ENCODE measurements around the gene GRM1.

Gene GRM1

DNA sequence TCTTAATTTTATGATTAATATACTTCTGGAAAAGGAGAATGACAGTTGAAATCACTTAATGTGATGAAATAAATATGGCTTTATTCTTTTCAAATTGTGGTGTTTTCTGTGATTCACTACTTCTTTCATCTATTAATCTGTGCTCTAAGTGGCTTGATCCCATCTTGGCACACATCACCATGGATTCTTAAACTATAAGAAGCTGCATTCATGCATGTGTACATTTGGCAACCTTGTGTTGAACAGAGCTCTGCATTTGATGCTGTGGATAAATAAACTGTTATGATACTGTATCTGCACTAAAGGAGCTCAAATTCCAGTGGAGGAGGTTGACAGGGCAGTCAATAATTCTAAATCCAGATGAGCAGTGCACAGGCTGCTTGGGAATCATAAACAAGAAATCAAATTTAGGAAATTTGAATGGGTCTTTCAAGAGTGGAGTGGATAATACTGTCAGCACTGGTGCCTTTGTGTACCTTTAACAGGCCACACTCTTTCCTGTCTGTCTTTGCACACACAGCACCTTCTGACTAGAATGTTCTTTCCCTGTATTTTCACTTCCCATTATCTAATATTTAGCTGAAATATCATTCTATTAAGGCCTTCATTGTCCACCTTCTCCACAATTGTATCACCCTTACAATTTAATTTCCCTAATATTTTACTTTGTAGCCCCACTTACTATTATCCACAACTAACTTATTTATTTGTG lies 252.9 kb downstream of the GRM1 start:
- DNase-seq: no peak

DNA sequence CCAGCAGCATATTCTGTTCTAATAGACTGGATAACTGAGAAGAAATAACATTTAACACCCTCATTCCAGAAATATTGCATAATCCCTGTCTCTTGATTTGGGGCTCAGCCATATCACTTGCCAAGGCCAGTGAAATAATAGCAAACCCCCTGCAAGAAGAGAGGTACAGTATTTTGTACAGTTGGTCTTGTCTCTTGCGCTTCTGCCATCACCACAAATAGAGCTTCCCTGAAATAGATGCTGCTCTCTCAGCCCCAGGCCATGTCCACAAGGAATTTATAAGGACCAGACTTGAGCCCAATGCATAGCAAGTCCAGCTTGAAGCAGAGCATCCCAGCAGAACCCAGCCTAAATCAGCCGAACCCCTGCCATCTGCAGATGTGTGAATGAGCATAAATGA lies 254.0 kb downstream of the GRM1 start:
- DNase-seq: no peak

DNA sequence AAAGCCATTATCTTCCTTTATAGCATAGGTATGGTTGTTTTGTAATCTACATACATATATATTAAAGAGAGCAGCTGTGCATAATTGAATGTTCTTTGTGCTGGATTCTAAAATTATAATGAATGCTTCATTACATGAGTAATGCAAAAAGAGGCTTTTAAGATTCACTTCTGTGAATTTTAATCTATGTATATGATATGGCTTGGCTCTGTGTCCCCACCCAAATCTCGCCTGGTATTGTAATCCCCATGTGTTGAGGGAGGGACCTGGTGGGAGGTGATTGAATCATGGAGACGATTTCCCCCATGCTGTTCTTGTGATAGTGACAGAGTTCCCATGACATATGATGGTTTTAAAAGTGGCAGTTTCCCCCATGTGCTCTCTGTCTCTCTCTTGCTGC lies 255.4 kb downstream of the GRM1 start:
- DNase-seq: no peak

DNA sequence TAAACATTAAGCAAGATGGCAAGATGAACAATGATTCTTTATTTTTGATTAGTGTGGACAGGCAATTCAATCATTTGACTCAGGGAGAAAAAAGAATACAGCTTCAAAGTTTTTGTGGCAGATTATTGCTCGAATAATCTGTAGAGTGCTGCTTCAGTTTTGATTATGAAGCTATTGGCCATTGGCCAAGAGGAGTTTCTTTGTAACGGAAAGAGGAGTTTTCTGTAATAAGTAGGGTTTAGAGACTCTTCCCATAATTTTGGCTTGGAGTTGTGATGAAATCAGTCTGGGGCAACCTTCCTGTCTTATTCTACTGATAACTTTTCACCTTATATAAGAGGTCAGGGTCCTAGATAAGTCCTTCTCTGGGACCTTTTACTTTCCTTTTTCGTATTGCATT lies 258.1 kb downstream of the GRM1 start:
- DNase-seq: no peak

DNA sequence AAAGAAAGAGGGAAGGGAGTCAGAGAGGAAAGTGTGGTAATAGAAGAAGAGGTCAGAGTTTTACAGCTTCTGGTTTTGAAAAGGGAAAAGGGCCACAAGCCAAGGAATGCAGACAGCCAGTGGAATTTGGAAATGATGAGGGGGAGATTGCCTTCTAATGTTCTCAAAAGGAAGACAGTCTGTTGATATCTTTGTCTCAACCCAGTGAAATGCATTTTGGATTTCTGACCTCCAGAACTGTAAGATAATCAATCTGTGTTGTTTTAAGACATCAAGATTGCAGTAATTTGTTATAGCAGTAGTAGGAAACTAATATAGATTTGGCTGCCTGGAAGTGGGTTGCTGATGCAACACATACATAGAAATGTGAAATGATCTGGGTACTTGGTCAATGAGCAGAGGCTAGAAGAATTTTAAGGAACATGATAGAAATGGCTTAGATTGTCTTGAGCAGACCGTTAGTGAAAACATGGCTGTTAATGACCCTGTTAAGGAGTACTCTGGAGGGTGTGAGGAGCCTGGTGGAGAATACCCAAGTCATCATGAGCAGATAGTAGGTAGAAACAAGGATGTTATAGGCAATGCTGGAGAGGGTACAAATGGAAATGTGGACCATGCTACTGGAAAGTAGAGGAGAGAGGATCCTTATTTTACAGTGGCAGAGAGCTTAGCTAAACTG lies 259.0 kb downstream of the GRM1 start:
- no peak for DNase-seq

DNA sequence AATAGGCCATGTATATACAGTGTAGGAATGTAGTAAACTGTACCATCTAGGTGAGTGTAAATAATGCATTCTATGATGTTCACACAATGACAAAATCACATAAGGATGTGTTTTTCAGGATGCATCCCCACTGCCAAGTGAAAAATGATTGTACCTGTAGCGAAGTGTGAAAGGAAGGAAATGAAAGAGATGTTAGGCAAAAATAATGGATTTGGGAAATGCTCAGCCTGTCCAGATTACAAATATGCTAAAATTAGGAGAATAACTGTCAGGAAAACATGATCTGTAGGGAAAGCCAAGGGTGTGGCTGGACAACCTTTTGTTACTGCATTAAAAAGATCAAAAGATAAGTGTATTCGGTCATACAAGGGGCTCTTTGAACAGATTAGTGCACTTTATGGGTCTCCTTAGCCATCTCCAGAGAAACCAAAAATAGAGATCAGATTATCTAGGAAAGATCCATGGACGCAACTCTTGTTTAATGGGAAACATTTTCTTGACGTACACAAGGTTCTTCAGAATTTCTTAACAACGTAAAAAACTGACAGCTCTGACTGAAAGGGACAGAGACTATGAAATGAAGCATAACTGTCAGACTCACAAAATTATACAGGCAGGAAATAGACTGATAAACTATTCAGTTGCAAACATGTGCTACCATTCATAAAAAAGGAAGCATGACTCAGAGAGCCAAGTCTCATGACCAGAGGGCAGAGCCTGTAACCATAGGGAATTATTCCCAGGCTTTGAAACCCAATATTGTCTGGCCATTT lies 261.1 kb downstream of the GRM1 start:
- no peak for DNase-seq

DNA sequence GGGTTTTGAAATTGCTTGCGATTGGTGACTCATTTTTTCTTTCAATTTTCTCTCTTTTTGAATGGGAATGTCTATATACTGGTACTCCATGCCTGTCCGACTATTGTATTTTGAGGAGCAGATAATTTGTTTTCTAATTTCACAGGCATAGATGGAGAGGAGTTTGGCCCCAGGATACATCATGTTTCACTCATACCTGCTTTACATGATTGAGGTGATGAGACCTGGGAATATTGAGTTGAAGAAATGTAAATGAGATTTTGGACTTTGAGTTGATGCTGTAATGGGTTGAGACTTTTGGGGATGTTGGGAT lies 261.7 kb downstream of the GRM1 start:
- no peak for DNase-seq

DNA sequence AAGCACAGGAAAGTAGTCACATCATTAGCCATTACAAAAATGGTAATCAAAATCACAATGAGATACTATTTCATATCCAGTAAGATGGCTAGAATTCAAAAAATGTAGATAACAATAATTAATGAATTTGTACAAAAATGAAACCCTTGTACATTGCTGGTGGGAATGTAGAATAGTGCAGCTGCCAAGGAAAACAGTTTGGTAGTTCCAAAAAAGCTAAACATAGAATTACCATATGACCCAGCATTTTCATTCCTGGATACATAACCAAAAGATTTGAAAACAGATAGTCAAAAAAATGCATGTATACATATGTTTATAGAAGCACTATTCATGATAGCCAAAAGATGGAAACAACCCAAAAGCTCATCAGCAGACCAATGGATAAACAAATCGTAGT lies 263.6 kb downstream of the GRM1 start:
- DNase-seq: no peak

DNA sequence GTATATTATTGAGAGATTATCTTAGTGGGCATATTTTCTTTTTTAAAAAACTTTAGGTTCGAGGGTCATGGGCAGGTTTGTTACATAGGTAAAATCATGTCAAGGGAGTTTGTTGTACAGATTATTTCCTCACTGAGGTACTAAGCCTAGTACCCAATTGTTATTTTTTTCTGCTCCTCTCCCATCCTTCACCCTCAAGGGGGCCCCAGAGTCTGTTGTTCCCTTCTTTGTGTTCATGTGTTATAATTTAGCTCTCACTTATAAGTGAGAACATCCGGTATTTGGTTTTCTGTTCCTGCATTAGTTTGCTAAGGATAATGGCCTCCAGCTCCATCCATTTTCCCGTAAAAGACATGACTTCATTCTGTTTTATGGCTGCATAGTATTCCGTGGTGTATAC lies 266.8 kb downstream of the GRM1 start:
- DNase-seq: no peak

DNA sequence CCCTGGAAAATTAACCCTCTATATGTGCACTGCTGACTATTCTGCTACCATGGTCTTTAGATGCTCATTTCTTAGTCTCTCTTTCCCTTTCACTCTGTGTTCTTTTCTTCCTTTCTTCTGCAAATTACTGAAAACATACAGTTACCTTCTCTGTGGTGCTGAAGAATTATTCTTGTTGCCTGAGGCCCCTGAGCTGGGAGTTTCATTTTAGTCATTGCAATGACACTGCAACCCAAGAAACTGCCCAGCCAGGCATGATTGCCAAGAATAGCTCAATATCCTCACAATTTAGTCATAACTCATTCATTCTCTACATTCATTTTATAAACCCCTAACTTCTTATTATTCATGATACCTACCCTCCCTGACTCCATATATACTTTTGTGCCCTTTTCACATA lies 269.0 kb downstream of the GRM1 start:
- DNase-seq: no peak

DNA sequence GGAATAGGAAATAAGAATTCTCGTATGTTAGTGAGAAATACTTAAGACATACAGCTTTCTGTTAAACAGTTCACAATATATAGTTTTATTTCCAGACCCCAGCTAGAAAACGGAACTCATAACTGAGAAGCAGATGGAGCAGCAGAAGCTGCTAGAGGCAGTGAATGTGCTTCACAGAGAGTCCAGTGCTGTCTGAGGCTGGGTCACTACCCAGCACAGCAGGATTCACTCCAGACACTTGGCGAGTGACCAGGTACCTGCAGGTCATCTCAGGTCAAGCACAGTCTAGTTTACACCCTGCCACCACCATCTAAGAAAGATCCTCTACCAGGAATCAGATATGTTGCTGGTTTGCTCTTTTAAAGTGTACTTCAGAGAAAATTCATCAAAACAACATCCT lies 271.7 kb downstream of the GRM1 start:
- no peak for DNase-seq

DNA sequence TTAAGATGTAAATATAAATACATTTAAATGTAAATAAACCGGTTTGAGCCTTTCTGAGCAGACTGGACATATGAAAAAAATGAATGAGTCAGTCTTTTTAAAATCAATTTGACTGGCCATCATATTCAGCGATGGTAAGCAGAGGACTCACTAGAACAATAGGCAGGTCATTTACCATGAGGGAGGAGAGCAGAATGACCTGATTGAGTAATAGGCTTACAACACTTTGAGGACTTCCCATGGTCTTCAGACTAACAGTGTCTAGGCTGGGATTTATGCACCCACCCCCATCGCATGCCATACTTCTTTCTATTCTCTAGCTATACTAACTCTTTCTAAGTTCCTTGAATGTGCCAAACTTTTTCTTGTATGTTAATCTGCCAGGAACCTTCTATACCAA lies 272.9 kb downstream of the GRM1 start:
- DNase-seq: no peak

DNA sequence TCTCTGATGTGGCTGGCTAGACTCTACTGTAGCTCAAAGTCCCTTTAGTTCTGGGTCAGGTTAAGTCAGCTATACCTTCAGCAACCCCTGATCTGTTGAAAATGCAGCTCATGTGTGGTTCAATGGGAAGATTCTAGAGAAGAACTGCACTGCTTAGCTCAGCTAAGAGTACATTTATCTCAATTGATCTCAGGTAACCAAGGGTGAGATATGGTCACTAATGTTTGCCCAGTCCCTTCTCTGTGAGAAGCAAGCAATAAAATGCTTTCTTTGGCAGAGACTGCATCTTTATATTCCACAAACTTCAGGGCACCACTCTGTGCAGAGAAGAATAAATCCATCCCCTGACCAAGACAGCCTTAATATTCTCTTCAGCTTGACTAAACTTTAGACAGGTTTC lies 274.1 kb downstream of the GRM1 start:
- no peak for DNase-seq

DNA sequence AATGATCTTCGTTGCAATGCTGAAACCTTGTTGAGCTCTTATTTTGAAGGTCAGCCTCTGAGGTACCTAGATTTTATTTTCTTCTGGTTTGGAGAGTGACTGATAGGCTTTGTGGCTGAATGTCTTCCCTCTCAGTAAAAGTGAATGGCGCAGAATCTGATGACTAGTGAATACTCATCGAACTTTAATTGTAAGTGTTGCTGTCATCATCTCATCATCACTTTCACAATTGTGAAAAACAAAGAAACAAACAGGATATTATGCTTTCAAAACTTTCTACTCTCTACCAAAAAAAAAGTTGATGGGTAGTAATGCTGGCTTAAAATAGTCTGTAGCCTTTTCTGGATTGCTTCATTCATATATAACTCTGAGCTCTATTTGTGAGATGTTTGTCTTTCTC lies 275.3 kb downstream of the GRM1 start:
- no peak for DNase-seq

DNA sequence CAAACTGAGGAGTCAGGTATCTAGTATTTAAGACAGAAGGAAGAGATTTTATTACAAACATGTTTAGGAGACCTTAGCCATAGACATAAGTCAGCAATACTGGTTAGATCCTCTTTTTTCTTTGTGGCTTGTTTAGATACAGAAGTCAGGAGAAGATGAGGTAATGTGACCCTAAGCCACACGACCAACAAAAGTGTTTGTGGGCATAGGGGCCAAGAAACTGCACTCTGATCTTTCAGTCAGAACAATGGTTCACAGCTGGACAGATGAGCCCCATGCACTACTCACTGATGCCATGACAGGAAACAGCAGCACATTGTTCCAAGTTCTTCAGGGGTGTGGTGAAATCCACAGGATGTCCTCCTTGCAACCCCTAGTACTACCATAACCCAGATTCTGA lies 276.2 kb downstream of the GRM1 start:
- DNase-seq: no peak

DNA sequence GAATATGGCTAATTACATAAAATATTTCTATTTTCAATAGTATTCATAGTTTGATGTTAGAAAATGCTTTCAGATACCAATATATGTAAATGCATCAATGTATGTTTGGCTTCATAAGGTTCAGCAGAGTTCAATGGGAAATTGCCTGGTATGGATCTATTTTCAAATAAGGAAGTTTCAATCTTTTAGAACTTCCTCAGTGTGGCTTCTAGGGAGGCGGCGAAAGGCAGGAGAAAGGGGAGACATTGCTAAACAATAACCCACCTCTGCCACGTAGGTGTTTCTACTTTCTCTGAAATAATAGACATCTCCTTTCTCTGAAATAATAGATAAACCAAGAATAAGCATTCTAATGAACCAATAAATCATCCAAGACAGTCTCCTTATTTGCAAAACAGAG lies 277.1 kb downstream of the GRM1 start:
- DNase-seq: no peak

DNA sequence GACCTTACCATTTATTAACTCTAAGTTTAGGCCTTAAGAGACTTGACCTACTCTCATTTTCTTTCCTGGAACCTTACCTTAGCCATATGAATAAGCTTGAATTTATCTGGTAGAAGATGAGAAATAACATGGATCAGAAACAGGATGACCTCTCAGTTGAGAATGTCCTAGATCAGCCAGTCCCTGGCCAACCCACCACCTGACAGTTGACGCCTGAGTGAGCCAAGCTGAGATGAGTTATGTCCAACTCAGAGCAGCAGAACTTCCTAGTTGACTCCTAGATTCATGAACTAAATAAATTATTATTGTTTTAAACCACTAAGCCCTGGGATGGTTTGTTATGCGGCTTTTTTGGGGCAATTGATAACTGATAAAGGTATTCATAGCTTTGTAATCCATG lies 281.8 kb downstream of the GRM1 start:
- no peak for DNase-seq

DNA sequence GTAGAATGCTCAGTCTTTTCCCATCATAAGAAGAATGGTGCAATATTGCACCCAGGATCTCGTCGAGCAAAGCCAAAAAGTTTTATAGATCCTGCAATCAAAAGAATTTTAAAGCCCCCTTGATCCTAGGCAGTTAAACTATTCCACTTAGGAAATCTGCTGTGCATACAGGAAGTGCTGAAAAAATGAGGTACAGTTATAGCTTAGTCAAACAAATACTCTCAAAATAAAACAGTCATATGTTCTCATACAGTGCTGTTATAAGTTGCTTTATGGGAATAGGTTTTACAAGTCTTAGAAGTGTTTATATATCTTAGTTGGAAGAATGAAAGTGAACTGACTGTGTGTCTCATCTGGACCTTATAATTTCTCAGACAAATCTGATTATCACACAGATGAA lies 282.2 kb downstream of the GRM1 start:
- no peak for DNase-seq

DNA sequence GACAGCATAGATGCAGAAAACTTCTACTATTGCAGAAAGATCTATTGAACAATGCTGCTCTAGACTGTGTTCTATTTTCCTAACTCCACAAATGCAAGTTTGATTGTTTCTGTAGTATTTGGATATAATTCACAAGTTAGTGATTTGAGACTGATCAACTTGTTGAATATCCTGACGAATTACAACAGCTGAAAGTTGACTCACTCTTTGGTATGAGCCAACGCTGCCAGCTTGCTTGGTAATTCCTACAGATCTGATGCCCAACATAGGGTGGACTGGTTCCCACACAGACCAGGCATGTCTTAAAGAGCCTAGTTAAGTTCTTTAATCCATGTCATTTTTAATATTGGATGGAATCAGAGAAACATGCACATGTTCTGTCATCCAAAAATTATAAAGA lies 283.7 kb downstream of the GRM1 start:
- no peak for DNase-seq

DNA sequence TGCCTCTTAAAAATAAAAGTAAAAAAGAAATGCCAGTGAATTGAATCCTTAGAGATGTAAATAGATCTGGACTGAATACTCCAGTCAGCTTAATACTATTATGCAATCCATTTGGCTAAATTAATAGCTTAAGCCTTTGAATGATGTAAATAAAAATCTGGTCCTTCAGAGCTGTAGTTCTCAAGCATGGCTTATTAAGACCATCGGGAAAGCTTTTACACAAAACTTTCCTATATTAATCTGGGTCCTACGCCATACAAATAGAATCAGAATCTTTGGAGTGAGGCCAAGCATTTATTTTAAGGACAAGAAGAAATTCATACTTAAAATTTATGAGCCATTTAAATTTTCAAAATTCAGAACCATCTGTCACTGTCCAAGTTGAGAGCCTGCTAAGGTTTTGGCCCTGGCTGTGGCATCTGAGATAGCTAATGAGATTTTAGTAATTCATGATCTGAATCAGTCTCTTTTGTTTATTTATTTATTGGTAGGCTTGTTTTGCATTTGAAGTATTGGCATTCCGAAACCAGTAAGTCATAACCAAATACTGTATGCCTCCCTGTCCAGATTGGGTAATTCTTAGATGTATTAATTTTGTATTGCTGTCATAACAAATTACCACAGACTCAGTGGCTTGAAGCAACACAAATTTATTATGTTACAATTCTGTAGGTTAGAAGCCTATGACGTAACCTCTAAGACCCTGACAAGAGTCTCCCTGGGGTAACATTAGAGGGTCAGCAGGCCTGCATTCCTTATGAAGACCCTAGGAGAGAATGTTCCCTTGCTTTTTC lies 286.7 kb downstream of the GRM1 start:
- no peak for DNase-seq

DNA sequence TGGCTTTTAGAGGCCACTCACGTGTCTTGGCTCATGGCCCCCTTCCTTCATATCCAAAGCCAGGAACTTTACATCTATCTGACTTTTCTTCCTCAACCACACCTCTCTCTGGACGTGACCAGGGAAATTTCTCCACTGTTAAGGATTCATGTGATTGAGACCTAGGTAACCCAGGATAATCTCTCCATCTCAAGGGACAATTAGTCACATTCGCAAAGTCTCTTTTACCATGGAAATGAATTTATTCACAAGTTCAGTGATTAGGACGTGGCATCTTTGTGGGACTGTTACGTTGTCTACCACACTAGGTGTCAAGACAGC lies 287.3 kb downstream of the GRM1 start:
- DNase-seq: no peak

DNA sequence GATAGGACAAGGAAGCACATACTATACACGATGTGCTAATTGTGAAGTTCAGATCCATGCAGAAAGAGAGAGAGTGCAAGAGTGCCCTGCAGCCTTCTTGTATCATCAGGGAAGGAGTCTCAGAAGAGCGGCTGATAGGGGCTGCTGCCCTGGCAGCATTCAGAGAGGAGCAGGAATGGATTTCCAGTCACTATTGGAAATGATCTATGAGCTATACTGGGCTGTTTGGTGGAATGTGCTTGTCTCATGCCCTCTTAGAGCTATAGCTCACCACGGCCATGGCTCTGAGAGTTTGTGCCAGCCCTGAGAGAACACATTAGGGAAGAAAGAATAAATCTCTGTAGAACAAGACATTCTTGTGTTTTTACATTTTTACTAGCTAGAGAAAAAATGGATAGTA lies 302.2 kb downstream of the GRM1 start:
- no peak for DNase-seq

DNA sequence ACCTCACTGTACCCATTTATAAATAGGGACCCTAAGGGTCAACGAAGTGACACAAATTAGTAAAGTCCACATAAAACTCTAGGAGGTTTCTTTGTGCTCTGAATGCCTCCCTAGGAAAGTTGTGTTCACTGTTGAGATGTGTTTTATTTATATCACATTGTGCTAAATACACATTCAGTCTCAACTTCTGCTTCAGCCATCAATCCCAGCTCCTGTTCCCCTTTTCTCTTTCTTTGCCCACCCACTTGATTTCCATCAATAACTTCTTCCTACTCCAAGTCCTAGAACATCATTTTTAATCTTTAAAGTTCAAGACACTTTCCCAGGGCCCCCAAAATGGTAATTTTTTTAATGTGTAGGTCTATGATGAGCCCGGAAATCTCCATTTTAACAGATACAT lies 306.5 kb downstream of the GRM1 start:
- no peak for DNase-seq

DNA sequence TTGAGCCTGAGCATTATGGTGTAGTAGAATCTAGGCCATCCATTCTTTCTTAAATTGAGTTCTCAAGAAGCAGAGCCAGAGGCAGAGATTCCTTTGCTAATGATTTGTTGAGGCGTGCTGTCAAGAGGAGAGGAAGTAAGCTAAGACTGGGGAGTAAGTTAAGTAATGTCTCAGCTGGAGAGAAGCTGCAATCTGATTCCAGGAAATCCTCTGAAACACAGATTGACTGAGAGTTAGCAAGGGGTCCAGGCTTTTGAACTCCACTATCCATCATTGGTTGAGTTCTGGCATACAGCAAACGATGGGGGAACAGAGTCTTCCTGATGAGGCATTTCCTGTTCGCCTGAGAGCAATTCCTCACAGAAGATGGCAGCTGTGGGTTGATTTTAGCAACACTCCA lies 307.3 kb downstream of the GRM1 start:
- no peak for DNase-seq

Measured in NCI-H1694 (cell line).